Skin epidermis (tissue), 12 donors: Measurements from ENCODE around the gene RXFP1.
"Not testable (repeated sequence)": the region's sequence is repeated elsewhere in the genome, so short reads cannot be mapped to it uniquely, and the experiment has no call there.

Experiments
- H3K27ac ChIP-seq, 21 experiments: fragments of 200-600 bp; sonication (generic) in 11 of 21; one replicate each; pipeline ENCODE4 v1.5.0; 2020; ENCODE audit warnings: mild to moderate bottlenecking in 3 of 21, inconsistent platforms in 2 of 21, moderate library complexity in 2 of 21
- H3K4me3 ChIP-seq, 7 experiments: fragments of 200-600 bp; sonication (generic) in 2 of 7; one replicate each; pipeline ENCODE4 v1.5.0; 2020; ENCODE audit warnings: inconsistent platforms in 2 of 7, mild to moderate bottlenecking in 2 of 7, moderate library complexity in 1 of 7

The RXFP1 gene

GRCh38 chr4:158605393-158605792 lies 83.7 kb downstream of the RXFP1 start:
- no peak overlapping the region for H3K4me3 ChIP-seq
- no peak overlapping the region for H3K27ac ChIP-seq

- H3K27ac ChIP-seq: no peak overlapping the region
Observed at GRCh38 chr4:158606969-158607368, 85.3 kb downstream of the RXFP1 start.

GRCh38 chr4:158609116-158609515 lies 87.4 kb downstream of the RXFP1 start:
- Histone ChIP-seq H3K4me3 (no peak overlapping the region), H3K27ac (no peak overlapping the region)

More at GRCh38 chr4:158606969-158607368, 85.3 kb downstream of the RXFP1 start:
- H3K4me3 ChIP-seq: no peak overlapping the region

GRCh38 chr4:158610790-158611189 lies 89.1 kb downstream of the RXFP1 start:
- no peak overlapping the region for H3K27ac ChIP-seq
- H3K4me3 ChIP-seq: no peak overlapping the region

- Histone ChIP-seq H3K4me3 (no peak overlapping the region), H3K27ac (no peak overlapping the region)
Observed at GRCh38 chr4:158613046-158613445, 91.4 kb downstream of the RXFP1 start.

GRCh38 chr4:158617956-158618355 lies 96.3 kb downstream of the RXFP1 start:
- Histone ChIP-seq H3K4me3 (no peak overlapping the region), H3K27ac (no peak overlapping the region)

GRCh38 chr4:158621729-158622128 lies 100.0 kb downstream of the RXFP1 start:
- Histone ChIP-seq H3K27ac (no peak overlapping the region), H3K4me3 (no peak overlapping the region)

- H3K27ac ChIP-seq: no peak overlapping the region
- H3K4me3 ChIP-seq: no peak overlapping the region
Observed at GRCh38 chr4:158622251-158622650, 100.6 kb downstream of the RXFP1 start.

- H3K27ac ChIP-seq: no peak overlapping the region
- no peak overlapping the region for H3K4me3 ChIP-seq
Observed at GRCh38 chr4:158624889-158625478, 103.3 kb downstream of the RXFP1 start.

GRCh38 chr4:158625544-158625943 lies 103.9 kb downstream of the RXFP1 start:
- H3K27ac ChIP-seq: no peak overlapping the region

GRCh38 chr4:158630893-158631292 lies 109.2 kb downstream of the RXFP1 start:
- Histone ChIP-seq H3K27ac (no peak overlapping the region), H3K4me3 (no peak overlapping the region)

More at GRCh38 chr4:158625544-158625943, 103.9 kb downstream of the RXFP1 start:
- H3K4me3 ChIP-seq: no peak overlapping the region

- Histone ChIP-seq H3K4me3 (no peak overlapping the region), H3K27ac (no peak overlapping the region)
Observed at GRCh38 chr4:158636619-158637018, 114.9 kb downstream of the RXFP1 start.

- Histone ChIP-seq H3K27ac (no peak overlapping the region), H3K4me3 (no peak overlapping the region)
Observed at GRCh38 chr4:158644356-158644755, 122.7 kb downstream of the RXFP1 start.

- H3K4me3 ChIP-seq: no peak overlapping the region
- H3K27ac ChIP-seq: no peak overlapping the region
Observed at GRCh38 chr4:158644760-158645159, 123.1 kb downstream of the RXFP1 start.

GRCh38 chr4:158649111-158649680 lies 127.5 kb downstream of the RXFP1 start:
- Histone ChIP-seq H3K27ac (no peak overlapping the region), H3K4me3 (no peak overlapping the region)

GRCh38 chr4:158652920-158653319 lies 131.2 kb downstream of the RXFP1 start:
- no peak overlapping the region for H3K27ac ChIP-seq
- H3K4me3 ChIP-seq: no peak overlapping the region

- H3K4me3 ChIP-seq: no peak overlapping the region
- H3K27ac ChIP-seq: no peak overlapping the region
Observed at GRCh38 chr4:158656439-158656838, 134.8 kb downstream of the RXFP1 start.

GRCh38 chr4:158657291-158657690 lies 135.6 kb downstream of the RXFP1 start:
- H3K27ac ChIP-seq: no peak overlapping the region
- H3K4me3 ChIP-seq: no peak overlapping the region

GRCh38 chr4:158663255-158663654 lies 141.6 kb downstream of the RXFP1 start:
- H3K27ac ChIP-seq: not testable (repeated sequence)

GRCh38 chr4:158663707-158664625 lies 142.3 kb downstream of the RXFP1 start:
- not testable (repeated sequence) for H3K27ac ChIP-seq, H3K4me3 ChIP-seq

More at GRCh38 chr4:158663255-158663654, 141.6 kb downstream of the RXFP1 start:
- H3K4me3 ChIP-seq: not testable (repeated sequence)

GRCh38 chr4:158664806-158665205 lies 143.1 kb downstream of the RXFP1 start:
- H3K27ac ChIP-seq: no peak overlapping the region
- no peak overlapping the region for H3K4me3 ChIP-seq
